PC-3 (cell line): ENCODE results near the gene DLEU7. TPM values are rescaled to one million over a fixed set of nuclear protein-coding genes. Genes with fewer than 3 reads are reported as not detected.

Experiments used
- ATAC-seq: fragments of 200-7000 bp; cut with Tn5 transposase; 2 replicates; pipeline ENCODE4 v1.9.1; 2020; ENCODE audit warnings: mild to moderate bottlenecking, moderate library complexity
- BruUV-seq: library from RNA; stranded (reverse); fragments of 400-500 nt; replicated peaks from 2 replicates; lab custom pipeline; 2021; lab: Mats Ljungman, UMichigan
- CTCF ChIA-PET: fragments of 300-600 bp; sonication (Branson Sonifier 250); formaldehyde crosslinking; loops from one replicate; lab custom pipeline; 2022; ENCODE audit warnings: antibody characterized with exemption; lab: Charles Lee
- POLR2A ChIA-PET: fragments of 300-600 bp; sonication (Branson Sonifier 250); formaldehyde crosslinking; loops from one replicate; lab custom pipeline; 2022; ENCODE audit warnings: antibody characterized with exemption; ENCODE audit not compliant: unreplicated experiment; lab: Charles Lee
- DNase-seq: peaks from one replicate; pipeline ENCODE4 v3.0.0-alpha.2; 2015
- H2AFZ ChIP-seq: fragments of 300-600 bp; sonication (generic); 2 replicates; pipeline ENCODE4 v1.6.0; 2016; ENCODE audit warnings: antibody characterized with exemption, low read length
- H3F3A ChIP-seq: fragments of 300-600 bp; sonication (generic); one replicate; pipeline ENCODE4 v1.6.0; 2017; ENCODE audit warnings: antibody characterized with exemption, low read length, control low read depth, mild to moderate bottlenecking; ENCODE audit not compliant: unreplicated experiment
- H3K27ac ChIP-seq: fragments of 300-600 bp; sonication (generic); 2 replicates; pipeline ENCODE4 v1.5.1; 2016; ENCODE audit warnings: mild to moderate bottlenecking, low read length
- H3K27me3 ChIP-seq: fragments of 300-600 bp; sonication (generic); 2 replicates; pipeline ENCODE4 v1.6.1; 2016; ENCODE audit warnings: low read length, mixed read lengths
- H3K36me3 ChIP-seq: fragments of 300-600 bp; sonication (generic); 2 replicates; pipeline ENCODE4 v1.6.1; 2016; ENCODE audit warnings: low read depth, mixed run types, low read length, mixed read lengths
- H3K4me1 ChIP-seq: fragments of 300-600 bp; sonication (generic); 2 replicates; pipeline ENCODE4 v1.5.1; 2016; ENCODE audit warnings: low read length; ENCODE audit not compliant: insufficient read depth
- H3K4me2 ChIP-seq: fragments of 300-600 bp; sonication (generic); 2 replicates; pipeline ENCODE4 v1.6.0; 2016; ENCODE audit warnings: low read length
- H3K4me3 ChIP-seq: fragments of 300-600 bp; sonication (generic); 2 replicates; pipeline ENCODE4 v1.5.1; 2016; ENCODE audit warnings: mild to moderate bottlenecking, low read length, mixed read lengths
- H3K79me2 ChIP-seq: fragments of 300-600 bp; sonication (generic); 2 replicates; pipeline ENCODE4 v1.6.1; 2017; ENCODE audit warnings: low read length, mixed read lengths
- H3K9ac ChIP-seq: fragments of 300-600 bp; sonication (generic); 2 replicates; pipeline ENCODE4 v1.6.0; 2016; ENCODE audit warnings: mild to moderate bottlenecking, low read length
- H3K9me2 ChIP-seq: fragments of 300-600 bp; sonication (generic); replicated peaks from 2 replicates; pipeline ENCODE4 v1.6.1; 2016; ENCODE audit warnings: mixed run types, low read length, mixed read lengths
- H3K9me3 ChIP-seq: fragments of 300-600 bp; sonication (generic); 2 replicates; pipeline ENCODE4 v1.6.1; 2016; ENCODE audit warnings: low read length, mixed read lengths
- H4K20me1 ChIP-seq: fragments of 300-600 bp; sonication (generic); 2 replicates; pipeline ENCODE4 v1.6.1; 2016; ENCODE audit warnings: low read length, mixed read lengths
- EZH2 ChIP-seq: fragments of 300-600 bp; sonication (generic); IDR thresholded peaks from one replicate; pipeline ENCODE4 v1.6.1; 2017; ENCODE audit warnings: antibody characterized with exemption, mild to moderate bottlenecking, low read length; ENCODE audit not compliant: unreplicated experiment
- EZH2phosphoT487 ChIP-seq: fragments of 300-600 bp; sonication (generic); IDR thresholded peaks from 2 replicates; pipeline ENCODE4 v1.6.1; 2018; ENCODE audit warnings: mild to moderate bottlenecking, antibody characterized with exemption, low read length, borderline replicate concordance
- intact Hi-C: fragments of 100-400 bp; cut with micrococcal nuclease; formaldehyde crosslinking; loops from 2 replicates; pipeline ENCODE4 v1.9.0; 2023
- total RNA-seq: library from RNA; depleted of rRNA; stranded (reverse); fragments of >200 nt; gene quantifications from 2 replicates; pipeline ENCODE4 v1.2.3, GENCODE V29; 2014
- TF ChIP-seq, protein P1 (sequence below): fragments of 300-600 bp; sonication (generic); conservative IDR thresholded peaks from 2 replicates; pipeline ENCODE4 v1.5.1; 2017; ENCODE audit warnings: antibody characterized with exemption, low read depth, mild to moderate bottlenecking, low read length

Gene DLEU7
- total RNA-seq, 1 experiment from 2014 or later = not detected

GRCh38 chr13:50794226-50794625 lies 49.3 kb downstream of the DLEU7 start:
- no peak for TF ChIP-seq EZH2
- TF ChIP-seq, protein P1, sequence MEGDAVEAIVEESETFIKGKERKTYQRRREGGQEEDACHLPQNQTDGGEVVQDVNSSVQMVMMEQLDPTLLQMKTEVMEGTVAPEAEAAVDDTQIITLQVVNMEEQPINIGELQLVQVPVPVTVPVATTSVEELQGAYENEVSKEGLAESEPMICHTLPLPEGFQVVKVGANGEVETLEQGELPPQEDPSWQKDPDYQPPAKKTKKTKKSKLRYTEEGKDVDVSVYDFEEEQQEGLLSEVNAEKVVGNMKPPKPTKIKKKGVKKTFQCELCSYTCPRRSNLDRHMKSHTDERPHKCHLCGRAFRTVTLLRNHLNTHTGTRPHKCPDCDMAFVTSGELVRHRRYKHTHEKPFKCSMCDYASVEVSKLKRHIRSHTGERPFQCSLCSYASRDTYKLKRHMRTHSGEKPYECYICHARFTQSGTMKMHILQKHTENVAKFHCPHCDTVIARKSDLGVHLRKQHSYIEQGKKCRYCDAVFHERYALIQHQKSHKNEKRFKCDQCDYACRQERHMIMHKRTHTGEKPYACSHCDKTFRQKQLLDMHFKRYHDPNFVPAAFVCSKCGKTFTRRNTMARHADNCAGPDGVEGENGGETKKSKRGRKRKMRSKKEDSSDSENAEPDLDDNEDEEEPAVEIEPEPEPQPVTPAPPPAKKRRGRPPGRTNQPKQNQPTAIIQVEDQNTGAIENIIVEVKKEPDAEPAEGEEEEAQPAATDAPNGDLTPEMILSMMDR = no peak
- no peak for TF ChIP-seq EZH2phosphoT487
- Histone ChIP-seq H3K27ac (no peak overlapping the region), H3K4me2 (no peak overlapping the region), H3K27me3 (no peaks in the 10 kb centered on the region), H3F3A (no peaks in the 10 kb centered on the region), H3K9me3 (no peaks in the 10 kb centered on the region), H3K79me2 (no peaks in the 10 kb centered on the region), H3K36me3 (no peaks in the 10 kb centered on the region), H3K9ac (no peak overlapping the region), H3K4me1 (peaks cover 7% of the 10 kb centered on the region; the same call in 1 of the 2 replicates), H3K9me2 (no peaks in the 10 kb centered on the region), H4K20me1 (no peaks in the 10 kb centered on the region), H3K4me3 (no peak overlapping the region), H2AFZ (no peak overlapping the region)
- ChIA-PET CTCF (no interaction called here), POLR2A (no interaction called here)
- ATAC-seq (no peak), DNase-seq (no peak)
- BruUV-seq = no TSS peak
- intact Hi-C loops = no loop called here

DNA sequence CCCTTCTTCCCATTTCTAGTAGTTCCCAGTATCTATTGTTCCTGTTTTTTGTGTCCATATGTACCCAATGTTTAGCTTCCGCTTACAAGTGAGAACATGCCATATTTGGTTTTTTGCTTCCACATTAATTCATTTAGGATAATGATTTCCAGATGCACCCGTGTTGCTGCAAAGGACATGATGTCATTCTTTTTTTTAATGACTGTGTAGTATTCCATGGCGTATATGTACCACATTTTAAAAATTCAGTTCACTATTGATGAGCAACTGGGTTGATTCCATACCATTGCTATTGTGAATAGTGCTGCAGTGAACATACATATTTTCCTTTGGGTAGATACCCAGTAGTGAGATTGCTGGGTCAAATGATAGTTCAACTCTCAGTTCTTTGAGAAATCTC lies 50.5 kb downstream of the DLEU7 start:
- no TSS peak for BruUV-seq
- intact Hi-C loops = no loop called here
- POLR2A ChIA-PET = no interaction called here
- Histone ChIP-seq H3K4me2 (no peak overlapping the region), H3K27me3 (no peaks in the 10 kb centered on the region), H3K9me3 (no peaks in the 10 kb centered on the region), H4K20me1 (no peaks in the 10 kb centered on the region), H3K9ac (no peak overlapping the region), H3K27ac (no peak overlapping the region), H3K9me2 (no peaks in the 10 kb centered on the region), H3K36me3 (no peaks in the 10 kb centered on the region), H3K4me1 (no peaks in the 10 kb centered on the region), H3K4me3 (no peak overlapping the region), H2AFZ (no peak overlapping the region), H3K79me2 (no peaks in the 10 kb centered on the region), H3F3A (no peaks in the 10 kb centered on the region)
- TF ChIP-seq, protein P1 = no peak
- no peak for TF ChIP-seq EZH2
- no peak for TF ChIP-seq EZH2phosphoT487
- CTCF ChIA-PET = no interaction called here
- no peak for ATAC-seq
- DNase-seq = no peak

DNA sequence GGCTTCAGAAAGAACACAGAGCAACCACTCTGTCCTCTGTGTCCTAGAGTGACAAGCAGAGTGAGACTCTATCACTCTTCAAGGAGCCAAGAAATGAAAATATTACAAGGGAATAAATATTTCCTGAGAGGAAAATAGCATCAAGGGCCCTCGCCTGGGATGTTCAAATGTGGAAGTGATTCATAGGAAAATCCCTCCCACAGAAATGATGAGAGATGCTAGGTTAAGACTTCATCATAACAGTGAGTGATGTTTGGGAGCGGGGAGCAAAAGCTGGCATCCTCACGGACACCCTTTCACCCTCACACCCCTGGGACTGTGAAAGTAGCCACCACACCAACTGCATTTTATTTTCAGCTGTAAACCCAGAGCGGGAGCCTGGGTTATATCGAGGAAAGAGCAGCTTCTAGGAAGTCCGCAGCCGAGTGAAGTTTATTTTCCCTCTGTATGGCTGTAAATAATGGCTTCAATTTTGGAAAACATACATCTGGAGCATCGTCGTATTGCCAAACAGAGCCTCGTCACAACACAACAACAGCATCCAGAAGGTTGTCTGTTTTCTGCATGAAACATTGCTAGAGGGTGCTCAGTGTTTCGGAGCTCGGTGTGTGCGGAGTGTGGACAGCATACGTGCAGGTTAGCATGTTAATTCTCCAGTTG lies 54.8 kb downstream of the DLEU7 start:
- no peaks in the 10 kb centered on the region for H3K9me2 ChIP-seq
- no TSS peak for BruUV-seq
- intact Hi-C loops = no loop called here
- no peaks in the 10 kb centered on the region for H3K36me3 ChIP-seq
- no peaks in the 10 kb centered on the region for H3K4me1 ChIP-seq
- ChIA-PET CTCF (no interaction called here), POLR2A (no interaction called here)
- H3K4me3 ChIP-seq = no peak overlapping the region
- no peak for TF ChIP-seq EZH2phosphoT487
- TF ChIP-seq EZH2 = no peak
- TF ChIP-seq, protein P1 = no peak
- H3K79me2 ChIP-seq = no peaks in the 10 kb centered on the region
- no peak overlapping the region for H3K27ac ChIP-seq
- no peak overlapping the region for H3K9ac ChIP-seq
- DNase-seq (no peak), ATAC-seq (no peak)
- no peaks in the 10 kb centered on the region for H3K9me3 ChIP-seq
- H4K20me1 ChIP-seq = no peaks in the 10 kb centered on the region
- H3F3A ChIP-seq = no peaks in the 10 kb centered on the region
- H3K27me3 ChIP-seq = no peaks in the 10 kb centered on the region
- no peak overlapping the region for H3K4me2 ChIP-seq
- no peak overlapping the region for H2AFZ ChIP-seq
